Nephron progenitor cell (in vitro differentiated cells): ENCODE data around the gene TRAFD1.
"Not testable (repeated sequence)": the region's sequence is repeated elsewhere in the genome, so short reads cannot be mapped to it uniquely, and the experiment has no call there.

ENCODE experiments used
- DNase-seq: peaks from one replicate; pipeline ENCODE4 v3.0.0; 2021
- H3K27ac Mint-ChIP-seq: 2 replicates; pipeline ENCODE4 v1.8.0; 2021; ENCODE audit warnings: mild to moderate bottlenecking, moderate library complexity, mixed read lengths
- H3K27me3 Mint-ChIP-seq: 2 replicates; pipeline ENCODE4 v1.8.0; 2021; ENCODE audit warnings: mild to moderate bottlenecking, low read depth, mixed read lengths; ENCODE audit not compliant: poor library complexity
- H3K36me3 Mint-ChIP-seq: 2 replicates; pipeline ENCODE4 v1.8.0; 2021; ENCODE audit warnings: low read depth, mixed read lengths
- H3K4me1 Mint-ChIP-seq: 2 replicates; pipeline ENCODE4 v1.8.0; 2021; ENCODE audit warnings: mixed read lengths
- H3K4me3 Mint-ChIP-seq: 2 replicates; pipeline ENCODE4 v1.8.0; 2021; ENCODE audit warnings: mild to moderate bottlenecking, moderate library complexity, mixed read lengths
- H3K9me3 Mint-ChIP-seq: 2 replicates; pipeline ENCODE4 v1.8.0; 2021; ENCODE audit warnings: mild to moderate bottlenecking, moderate library complexity, mixed read lengths
- TF ChIP-seq, protein P1 (sequence below): fragments of 200-600 bp; sonication (generic); IDR thresholded peaks from 2 replicates; pipeline ENCODE4 v1.5.0; 2021; ENCODE audit warnings: antibody characterized with exemption

Gene TRAFD1

DNA sequence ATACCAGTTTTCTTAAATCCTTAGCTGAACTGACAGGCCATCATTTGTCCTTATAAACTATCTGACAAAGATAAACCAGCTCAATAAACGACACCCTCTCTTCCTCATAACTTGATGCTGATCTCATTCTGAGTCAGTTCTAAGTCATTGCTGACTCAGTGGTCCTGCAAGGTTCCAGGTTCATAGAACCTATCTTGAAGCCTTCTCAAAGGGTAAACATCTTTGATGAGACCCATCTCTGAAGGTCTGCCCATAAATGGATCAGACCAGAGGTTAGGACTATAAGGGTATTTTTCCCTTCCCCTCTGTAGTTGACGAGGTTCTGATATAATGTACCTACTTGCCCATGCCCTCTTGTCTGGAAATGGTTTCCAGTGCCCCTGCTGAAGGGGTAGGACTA is 28.7 kb upstream of the TRAFD1 start:
- TF ChIP-seq, protein P1, sequence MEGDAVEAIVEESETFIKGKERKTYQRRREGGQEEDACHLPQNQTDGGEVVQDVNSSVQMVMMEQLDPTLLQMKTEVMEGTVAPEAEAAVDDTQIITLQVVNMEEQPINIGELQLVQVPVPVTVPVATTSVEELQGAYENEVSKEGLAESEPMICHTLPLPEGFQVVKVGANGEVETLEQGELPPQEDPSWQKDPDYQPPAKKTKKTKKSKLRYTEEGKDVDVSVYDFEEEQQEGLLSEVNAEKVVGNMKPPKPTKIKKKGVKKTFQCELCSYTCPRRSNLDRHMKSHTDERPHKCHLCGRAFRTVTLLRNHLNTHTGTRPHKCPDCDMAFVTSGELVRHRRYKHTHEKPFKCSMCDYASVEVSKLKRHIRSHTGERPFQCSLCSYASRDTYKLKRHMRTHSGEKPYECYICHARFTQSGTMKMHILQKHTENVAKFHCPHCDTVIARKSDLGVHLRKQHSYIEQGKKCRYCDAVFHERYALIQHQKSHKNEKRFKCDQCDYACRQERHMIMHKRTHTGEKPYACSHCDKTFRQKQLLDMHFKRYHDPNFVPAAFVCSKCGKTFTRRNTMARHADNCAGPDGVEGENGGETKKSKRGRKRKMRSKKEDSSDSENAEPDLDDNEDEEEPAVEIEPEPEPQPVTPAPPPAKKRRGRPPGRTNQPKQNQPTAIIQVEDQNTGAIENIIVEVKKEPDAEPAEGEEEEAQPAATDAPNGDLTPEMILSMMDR, result no peak
- Mint-ChIP-seq H3K36me3 (peaks cover 73% of the 10 kb centered on the region), H3K9me3 (no peaks in the 10 kb centered on the region), H3K4me3 (no peak overlapping the region), H3K4me1 (no peaks in the 10 kb centered on the region), H3K27ac (peak overlapping the region; percentile 57), H3K27me3 (peaks cover 2% of the 10 kb centered on the region)
- DNase-seq, result no peak

DNA sequence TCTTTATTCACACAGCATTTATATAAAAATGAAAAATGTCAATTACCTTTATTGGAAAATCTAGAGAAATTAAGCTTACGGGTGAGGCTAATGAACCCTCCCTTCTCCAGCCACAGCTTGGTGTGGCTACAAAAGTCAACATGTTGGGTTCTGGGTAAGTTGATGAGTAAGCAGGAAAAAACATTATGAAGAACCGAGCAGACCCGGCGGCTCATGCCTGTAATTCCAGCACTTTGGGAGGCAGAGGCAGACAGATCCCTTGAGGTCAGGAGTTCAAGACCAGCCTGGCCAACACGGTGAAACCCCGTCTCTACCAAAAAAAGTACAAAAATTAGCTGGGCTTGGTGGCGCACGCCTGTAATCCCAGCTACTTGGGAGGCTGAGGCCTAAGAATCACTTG is 27.7 kb upstream of the TRAFD1 start:
- DNase-seq, result no peak
- Mint-ChIP-seq H3K4me3 (no peak overlapping the region), H3K36me3 (peaks cover 78% of the 10 kb centered on the region), H3K27me3 (no peaks in the 10 kb centered on the region), H3K4me1 (no peaks in the 10 kb centered on the region), H3K27ac (peak overlapping the region; percentile 79), H3K9me3 (no peaks in the 10 kb centered on the region)
- TF ChIP-seq, protein P1, result no peak

DNA sequence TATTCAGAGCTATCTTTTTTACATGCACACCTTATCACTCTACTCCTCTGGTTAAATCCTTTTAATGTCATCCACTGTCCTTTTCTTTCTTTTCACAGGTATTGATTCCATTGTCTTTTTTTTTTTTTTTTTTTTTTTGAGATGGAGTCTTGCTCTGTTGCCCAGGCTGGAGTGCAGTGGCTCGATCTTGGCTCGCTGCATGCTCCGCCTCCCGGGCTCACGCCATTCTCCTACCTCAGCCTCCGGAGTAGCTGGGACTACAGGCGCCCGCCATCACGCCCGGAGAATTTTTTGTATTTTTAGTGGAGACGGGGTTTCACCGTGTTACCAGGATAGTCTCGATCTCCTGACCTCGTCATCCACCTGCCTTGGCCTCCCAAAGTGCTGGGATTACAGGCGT is 24.9 kb upstream of the TRAFD1 start:
- H3K27me3 Mint-ChIP-seq, H3K4me3 Mint-ChIP-seq, H3K27ac Mint-ChIP-seq, H3K9me3 Mint-ChIP-seq, DNase-seq: not testable (repeated sequence)
- Mint-ChIP-seq H3K36me3 (peaks cover 75% of the 10 kb centered on the region), H3K4me1 (peaks cover 13% of the 10 kb centered on the region)

DNA sequence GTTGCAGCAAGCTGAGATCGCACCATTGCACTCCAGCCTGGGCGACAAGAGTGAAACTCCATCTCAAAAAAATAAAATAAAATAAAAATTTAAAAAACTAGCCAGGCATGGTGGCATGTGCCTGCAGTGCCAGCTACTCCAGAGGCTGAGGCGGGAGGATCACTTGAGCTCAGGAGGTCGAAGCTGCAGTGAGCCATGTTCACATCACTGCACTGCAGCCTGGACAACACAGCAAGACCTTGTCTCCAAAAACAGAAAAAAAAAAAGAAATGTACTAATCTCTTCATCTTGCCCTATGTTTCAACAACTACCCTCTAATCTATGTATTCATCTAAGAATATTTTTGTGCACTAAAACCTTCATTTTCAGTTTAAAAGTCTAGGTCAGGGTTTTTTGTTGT is 23.2 kb upstream of the TRAFD1 start:
- Mint-ChIP-seq H3K36me3 (peaks cover 67% of the 10 kb centered on the region), H3K4me3 (no peak overlapping the region), H3K27me3 (no peaks in the 10 kb centered on the region), H3K4me1 (peaks cover 29% of the 10 kb centered on the region), H3K9me3 (no peaks in the 10 kb centered on the region), H3K27ac (no peak overlapping the region)
- TF ChIP-seq, protein P1, result no peak
- DNase-seq, result no peak

DNA sequence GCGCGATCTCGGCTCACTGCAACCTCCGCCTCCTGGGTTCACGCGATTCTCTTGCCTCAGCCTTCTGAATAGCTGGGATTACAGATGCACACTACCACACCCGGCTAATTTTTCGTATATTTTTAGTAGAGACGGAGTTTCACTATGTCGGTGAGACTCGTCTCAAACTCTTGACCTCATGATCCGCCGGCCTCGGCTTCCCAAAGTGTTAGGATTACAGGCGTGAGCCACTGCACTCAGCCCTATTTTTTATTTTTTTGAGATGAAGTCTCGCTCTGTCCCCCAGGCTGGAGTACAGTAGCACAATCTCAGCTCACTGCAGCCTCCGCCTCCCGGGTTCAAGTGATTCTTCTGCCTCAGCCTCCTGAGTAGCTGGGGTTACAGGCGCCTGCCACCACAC is 22.6 kb upstream of the TRAFD1 start:
- not testable (repeated sequence) for H3K4me3 Mint-ChIP-seq, DNase-seq, H3K27me3 Mint-ChIP-seq, H3K9me3 Mint-ChIP-seq, H3K27ac Mint-ChIP-seq
- H3K4me1 Mint-ChIP-seq, result peaks cover 35% of the 10 kb centered on the region
- H3K36me3 Mint-ChIP-seq, result peaks cover 61% of the 10 kb centered on the region

DNA sequence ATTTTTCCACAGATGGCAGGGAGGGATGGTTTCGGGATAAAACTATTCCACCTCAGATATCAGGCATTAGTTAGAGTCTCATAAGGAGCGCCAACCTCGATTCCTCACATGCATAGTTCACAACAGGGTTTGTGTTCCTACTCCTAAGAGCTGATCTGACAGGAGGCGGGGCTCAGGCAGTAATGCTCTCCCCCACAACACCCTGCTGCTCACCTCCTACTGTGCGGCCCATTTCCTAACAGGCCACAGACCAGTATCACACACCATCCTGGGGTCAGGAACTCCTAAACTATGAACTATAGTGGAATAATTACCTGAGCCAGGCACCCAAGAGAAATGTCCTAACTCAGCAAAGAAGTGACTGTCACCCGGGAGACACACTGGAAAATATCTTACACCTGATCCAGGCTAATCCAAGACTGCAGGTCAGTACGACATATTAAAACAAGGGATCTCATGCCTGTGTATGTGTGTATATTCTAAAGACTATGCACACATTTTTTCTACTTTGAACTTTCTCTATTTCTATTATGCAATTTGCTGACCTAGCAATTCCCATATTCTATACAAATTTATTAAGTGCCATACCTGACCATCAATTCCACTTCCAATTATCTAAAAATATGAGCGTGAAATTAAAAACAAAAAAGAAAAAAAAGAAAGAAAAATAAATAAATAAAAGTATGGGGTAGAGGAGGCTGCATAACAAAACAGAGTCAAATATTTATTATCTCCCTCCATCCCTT is 21.4 kb upstream of the TRAFD1 start:
- DNase-seq, result no peak
- peaks cover 42% of the 10 kb centered on the region for H3K4me1 Mint-ChIP-seq
- no peaks in the 10 kb centered on the region for H3K27me3 Mint-ChIP-seq
- H3K36me3 Mint-ChIP-seq, result peaks cover 49% of the 10 kb centered on the region
- H3K4me3 Mint-ChIP-seq, result no peak overlapping the region
- H3K27ac Mint-ChIP-seq, result no peak overlapping the region
- TF ChIP-seq, protein P1, result no peak
- H3K9me3 Mint-ChIP-seq, result no peaks in the 10 kb centered on the region

DNA sequence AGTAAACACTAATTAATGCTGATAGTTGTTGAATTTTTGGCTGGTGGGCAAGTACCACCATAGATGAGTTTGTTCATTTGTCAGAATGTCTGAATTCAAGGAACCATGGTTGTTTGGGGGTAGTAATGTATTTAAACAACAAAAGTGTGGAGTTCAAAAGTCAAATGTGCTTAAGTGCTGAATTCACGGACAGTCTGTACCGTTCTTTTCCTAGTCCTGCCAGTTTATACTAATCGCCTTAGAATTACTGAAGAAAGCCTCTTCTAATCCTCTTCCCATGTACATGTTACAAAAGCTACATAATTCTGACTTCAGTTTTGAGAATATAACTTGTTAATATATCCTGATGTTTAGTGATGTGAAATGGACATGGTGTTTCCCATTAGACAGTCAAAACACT is 19.5 kb upstream of the TRAFD1 start:
- Mint-ChIP-seq H3K4me1 (peaks cover 57% of the 10 kb centered on the region), H3K4me3 (no peak overlapping the region), H3K27me3 (no peaks in the 10 kb centered on the region), H3K36me3 (peaks cover 30% of the 10 kb centered on the region), H3K9me3 (no peaks in the 10 kb centered on the region), H3K27ac (no peak overlapping the region)
- DNase-seq, result no peak
- TF ChIP-seq, protein P1, result no peak
